ENCODE results near the gene TMEM238. TPM values are rescaled to one million over a fixed set of nuclear protein-coding genes. Genes with fewer than 3 reads are reported as not detected.

Gene TMEM238
- polyA plus RNA-seq, 1 of the 3 experiments (the other 2 are of a cell fraction) = 0.12 TPM

- Histone ChIP-seq H3K4me1 (ENCODE audit: control insufficient read depth in 1 of 2, insufficient read depth in 2 of 2, low read depth in 1 of 2, low read length in 1 of 2) (no peaks in the 10 kb centered on the region), H3K79me2 (ENCODE audit: insufficient read depth) (no peaks in the 10 kb centered on the region), H3K4me3 (ENCODE audit: low read depth in 2 of 2, low read length in 1 of 2) (no peak overlapping the region), H3K9me2 (no peaks in the 10 kb centered on the region), H3K27ac (ENCODE audit: low read depth in 2 of 2, low read length in 1 of 2) (no peak overlapping the region), H3F3A (replicated peaks; ENCODE audit: insufficient read depth) (no peaks in the 10 kb centered on the region), H4K20me1 (ENCODE audit: insufficient read depth) (no peaks in the 10 kb centered on the region), H3K4me2 (no peak overlapping the region), H3K9ac (no peak overlapping the region), H3K36me3 (replicated peaks in 1 of 2; ENCODE audit: control insufficient read depth in 1 of 2, insufficient read depth in 2 of 2, low read length in 1 of 2) (no peaks in the 10 kb centered on the region), H3K9me3 (no peaks in the 10 kb centered on the region), H3K27me3 (ENCODE audit: insufficient read depth) (no peaks in the 10 kb centered on the region; the same call in 1 of the 2 replicates), H2AFZ (ENCODE audit: low read depth) (no peak overlapping the region)
- ChIA-PET POLR2A (no interaction called here), CTCF (interaction anchor here (0.8 to 1.2 kb wide), 2 partner anchors 43 to 283 kb away, joined by 3 to 4 read pairs; no protein-coding TSS in a partner anchor)
- DNase-seq = no peak
- TF ChIP-seq RFX5 (IDR thresholded peaks at IDR 0.05; ENCODE audit: low read length) (no peak), RAD21 (IDR thresholded peaks at IDR 0.05; ENCODE audit: low read length) (no peak), EP300 (IDR thresholded peaks at IDR 0.05; ENCODE audit: borderline replicate concordance in 1 of 2, low read depth in 1 of 2, low read length in 1 of 2) (no peak), MXI1 (IDR thresholded peaks at IDR 0.05; ENCODE audit: low read depth, low read length) (no peak), MAX (IDR thresholded peaks at IDR 0.05; ENCODE audit: low read depth) (no peak), IRF3 (IDR thresholded peaks at IDR 0.05; ENCODE audit: low read depth, low read length) (no peak), FOXM1 (IDR thresholded peaks at IDR 0.05; ENCODE audit: low read depth) (no peak), FOXJ3 (CRISPR knock-in tag; IDR thresholded peaks at IDR 0.05) (no peak), NFIC (IDR thresholded peaks at IDR 0.05; ENCODE audit: borderline replicate concordance) (no peak), USF1 (IDR thresholded peaks at IDR 0.05; ENCODE audit: borderline replicate concordance, low read depth) (no peak), CHD2 (IDR thresholded peaks at IDR 0.05; ENCODE audit: low read length, partially characterized antibody) (no peak), SMC3 (IDR thresholded peaks at IDR 0.05; ENCODE audit: low read depth, low read length) (no peak), TAF1 (IDR thresholded peaks at IDR 0.05; ENCODE audit: borderline replicate concordance, low read depth, low read length) (no peak), PBX3 (IDR thresholded peaks at IDR 0.05) (no peak), JUND (IDR thresholded peaks at IDR 0.05) (no peak)
- WGBS (ENCODE audit: low lambda C conversion rate) = 62% methylated on average over 3 of the region's 3 CpGs
Measured at GRCh38 chr19:55424518-55424917, 40.4 kb upstream of the TMEM238 start.
